Measurements from ENCODE around the gene PLEKHG1. TPM values are rescaled to one million over a fixed set of nuclear protein-coding genes. Genes with fewer than 3 reads are reported as not detected.

PLEKHG1 gene
- total and polyA plus RNA-seq, 4 donors = 3.0 to 11.9 (median 5.2) TPM

DNA sequence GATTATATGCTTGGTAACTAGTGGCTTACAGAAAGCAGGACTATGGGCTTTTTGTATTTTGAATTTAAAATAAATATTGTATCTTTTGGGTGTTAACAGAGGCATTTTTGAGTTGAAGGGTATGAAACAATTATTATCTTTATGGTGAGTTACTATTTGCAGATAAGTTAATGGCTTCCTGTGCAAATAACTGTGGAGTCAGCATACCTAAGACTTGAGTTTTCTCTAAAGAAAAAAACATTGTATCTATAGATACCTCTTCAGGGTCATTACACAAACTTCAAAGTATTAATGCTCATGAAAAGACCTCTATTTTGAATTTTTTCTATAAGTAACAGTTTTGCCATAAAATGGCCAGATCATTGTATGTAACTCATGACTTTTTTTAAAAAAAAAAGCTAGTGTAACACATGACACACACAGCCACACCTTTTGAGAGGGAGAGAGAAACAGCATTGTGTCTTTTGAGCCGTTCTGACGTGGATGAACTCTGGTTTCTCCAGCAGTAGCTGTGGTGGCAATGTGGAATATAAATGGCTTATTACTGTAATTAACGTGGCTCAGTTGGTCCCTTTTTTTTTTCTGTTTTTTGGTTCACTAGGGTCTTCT, 36.3 kb downstream of the PLEKHG1 start:
- H3K9me3 ChIP-seq (ENCODE audit: control insufficient read depth in 4 of 4, low read length in 3 of 4) = no peaks in the 10 kb centered on the region
- WGBS = 76% methylated on average over 3 of the region's 3 CpGs
- no peak for TF ChIP-seq JUND (IDR thresholded peaks at IDR 0.05)
- H3K4me1 ChIP-seq (ENCODE audit: control insufficient read depth in 4 of 4, insufficient read depth in 4 of 4, low read length in 3 of 4) = peaks cover 16 to 56% (median 42%) of the 10 kb centered on the region in 4 donors
- no peak overlapping the region for H3K9ac ChIP-seq (ENCODE audit: low read depth in 1 of 2, low read length in 2 of 2)
- no peaks in the 10 kb centered on the region for H3K27me3 ChIP-seq (ENCODE audit: control insufficient read depth in 4 of 4, insufficient read depth in 4 of 4, low read length in 3 of 4)
- no peak overlapping the region for H3K4me3 ChIP-seq (ENCODE audit: low read depth in 1 of 3, low read length in 3 of 3)
- H3K36me3 ChIP-seq (ENCODE audit: control insufficient read depth in 4 of 4, insufficient read depth in 3 of 4, low read depth in 1 of 4, low read length in 3 of 4) = no peaks in the 10 kb centered on the region
- DNase-seq (ENCODE audit: low spot score) = no peak
- no peak overlapping the region for H3K27ac ChIP-seq (ENCODE audit: low read depth in 1 of 2, low read length in 2 of 2)

DNA sequence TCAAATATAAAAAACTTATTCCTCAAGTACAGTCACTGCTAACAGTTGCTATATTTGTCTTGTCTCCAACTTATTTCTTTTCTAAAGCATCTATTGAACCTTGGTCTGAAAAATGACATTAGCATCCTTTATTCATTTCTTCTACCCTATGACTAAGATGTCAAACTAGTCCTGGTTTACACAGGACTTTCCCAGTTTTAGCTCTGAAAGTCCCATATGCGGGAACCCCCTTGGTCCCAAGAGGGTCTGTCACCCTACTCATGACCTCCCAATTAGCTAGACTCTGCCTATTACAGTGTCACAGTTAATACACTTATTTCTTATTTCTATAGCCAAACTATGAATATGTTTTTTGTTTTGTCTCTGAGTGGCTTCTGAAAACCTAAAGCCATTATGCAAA, 37.1 kb downstream of the PLEKHG1 start:
- no peak overlapping the region for H3K9ac ChIP-seq (ENCODE audit: low read depth in 1 of 2, low read length in 2 of 2)
- DNase-seq (ENCODE audit: low spot score) = no peak
- H3K27me3 ChIP-seq (ENCODE audit: control insufficient read depth in 4 of 4, insufficient read depth in 4 of 4, low read length in 3 of 4) = no peaks in the 10 kb centered on the region
- 84% methylated on average over 1 of the region's 1 CpG for WGBS
- no peak overlapping the region for H3K4me3 ChIP-seq (ENCODE audit: low read depth in 1 of 3, low read length in 3 of 3)
- no peak overlapping the region for H3K27ac ChIP-seq (ENCODE audit: low read depth in 1 of 2, low read length in 2 of 2)
- TF ChIP-seq HNF4A (conservative IDR thresholded peaks at IDR 0.05) (no peak), GABPA (IDR thresholded peaks at IDR 0.05 in 1 of 2, conservative IDR thresholded peaks at IDR 0.05 in 1 of 2) (no peak), JUND (IDR thresholded peaks at IDR 0.05) (no peak), RAD21 (IDR thresholded peaks at IDR 0.05) (no peak), HNF4G (IDR thresholded peaks at IDR 0.05) (no peak), FOXA1 (IDR thresholded peaks at IDR 0.05) (no peak), FOXA2 (IDR thresholded peaks at IDR 0.05) (no peak), EGR1 (IDR thresholded peaks at IDR 0.05; ENCODE audit: low read depth in 2 of 2) (no peak), TAF1 (conservative IDR thresholded peaks at IDR 0.05) (no peak)
- TF ChIP-seq, protein P1, sequence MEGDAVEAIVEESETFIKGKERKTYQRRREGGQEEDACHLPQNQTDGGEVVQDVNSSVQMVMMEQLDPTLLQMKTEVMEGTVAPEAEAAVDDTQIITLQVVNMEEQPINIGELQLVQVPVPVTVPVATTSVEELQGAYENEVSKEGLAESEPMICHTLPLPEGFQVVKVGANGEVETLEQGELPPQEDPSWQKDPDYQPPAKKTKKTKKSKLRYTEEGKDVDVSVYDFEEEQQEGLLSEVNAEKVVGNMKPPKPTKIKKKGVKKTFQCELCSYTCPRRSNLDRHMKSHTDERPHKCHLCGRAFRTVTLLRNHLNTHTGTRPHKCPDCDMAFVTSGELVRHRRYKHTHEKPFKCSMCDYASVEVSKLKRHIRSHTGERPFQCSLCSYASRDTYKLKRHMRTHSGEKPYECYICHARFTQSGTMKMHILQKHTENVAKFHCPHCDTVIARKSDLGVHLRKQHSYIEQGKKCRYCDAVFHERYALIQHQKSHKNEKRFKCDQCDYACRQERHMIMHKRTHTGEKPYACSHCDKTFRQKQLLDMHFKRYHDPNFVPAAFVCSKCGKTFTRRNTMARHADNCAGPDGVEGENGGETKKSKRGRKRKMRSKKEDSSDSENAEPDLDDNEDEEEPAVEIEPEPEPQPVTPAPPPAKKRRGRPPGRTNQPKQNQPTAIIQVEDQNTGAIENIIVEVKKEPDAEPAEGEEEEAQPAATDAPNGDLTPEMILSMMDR (IDR thresholded peaks at IDR 0.05; ENCODE audit: low read depth, low read length, missing input control) = no peak
- TF ChIP-seq, protein P2, sequence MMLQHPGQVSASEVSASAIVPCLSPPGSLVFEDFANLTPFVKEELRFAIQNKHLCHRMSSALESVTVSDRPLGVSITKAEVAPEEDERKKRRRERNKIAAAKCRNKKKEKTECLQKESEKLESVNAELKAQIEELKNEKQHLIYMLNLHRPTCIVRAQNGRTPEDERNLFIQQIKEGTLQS (IDR thresholded peaks at IDR 0.05) = no peak
- TF ChIP-seq, protein P3, sequence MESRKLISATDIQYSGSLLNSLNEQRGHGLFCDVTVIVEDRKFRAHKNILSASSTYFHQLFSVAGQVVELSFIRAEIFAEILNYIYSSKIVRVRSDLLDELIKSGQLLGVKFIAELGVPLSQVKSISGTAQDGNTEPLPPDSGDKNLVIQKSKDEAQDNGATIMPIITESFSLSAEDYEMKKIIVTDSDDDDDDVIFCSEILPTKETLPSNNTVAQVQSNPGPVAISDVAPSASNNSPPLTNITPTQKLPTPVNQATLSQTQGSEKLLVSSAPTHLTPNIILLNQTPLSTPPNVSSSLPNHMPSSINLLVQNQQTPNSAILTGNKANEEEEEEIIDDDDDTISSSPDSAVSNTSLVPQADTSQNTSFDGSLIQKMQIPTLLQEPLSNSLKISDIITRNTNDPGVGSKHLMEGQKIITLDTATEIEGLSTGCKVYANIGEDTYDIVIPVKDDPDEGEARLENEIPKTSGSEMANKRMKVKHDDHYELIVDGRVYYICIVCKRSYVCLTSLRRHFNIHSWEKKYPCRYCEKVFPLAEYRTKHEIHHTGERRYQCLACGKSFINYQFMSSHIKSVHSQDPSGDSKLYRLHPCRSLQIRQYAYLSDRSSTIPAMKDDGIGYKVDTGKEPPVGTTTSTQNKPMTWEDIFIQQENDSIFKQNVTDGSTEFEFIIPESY (IDR thresholded peaks at IDR 0.05) = no peak
- H3K4me1 ChIP-seq (ENCODE audit: control insufficient read depth in 4 of 4, insufficient read depth in 4 of 4, low read length in 3 of 4) = peaks cover 12 to 48% (median 34%) of the 10 kb centered on the region in 4 donors
- H3K36me3 ChIP-seq (ENCODE audit: control insufficient read depth in 4 of 4, insufficient read depth in 3 of 4, low read depth in 1 of 4, low read length in 3 of 4) = no peaks in the 10 kb centered on the region
- H3K9me3 ChIP-seq (ENCODE audit: control insufficient read depth in 4 of 4, low read length in 3 of 4) = no peaks in the 10 kb centered on the region

DNA sequence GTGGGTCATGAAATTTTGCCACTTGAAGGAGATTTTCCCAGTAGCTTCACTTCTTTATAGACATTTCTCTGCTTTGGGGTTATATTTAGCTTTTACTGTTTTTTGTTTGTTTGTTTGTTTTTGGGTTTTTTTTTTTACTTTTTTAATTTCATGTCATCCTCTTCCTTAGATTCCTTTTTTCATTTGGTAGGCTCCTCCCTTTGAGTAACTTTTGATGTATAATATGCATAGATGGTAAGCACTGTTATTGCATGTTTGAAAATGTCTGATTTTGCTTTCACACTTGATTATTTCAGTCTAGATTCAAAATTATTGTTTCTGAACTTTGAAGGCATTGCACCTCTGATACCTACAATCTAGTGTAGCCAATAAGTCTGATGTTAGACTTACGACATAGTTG, 37.6 kb downstream of the PLEKHG1 start:
- Histone ChIP-seq H3K27me3 (ENCODE audit: control insufficient read depth in 4 of 4, insufficient read depth in 4 of 4, low read length in 3 of 4) (no peaks in the 10 kb centered on the region), H3K9ac (ENCODE audit: low read depth in 1 of 2, low read length in 2 of 2) (no peak overlapping the region), H3K9me3 (ENCODE audit: control insufficient read depth in 4 of 4, low read length in 3 of 4) (no peaks in the 10 kb centered on the region), H3K27ac (ENCODE audit: low read depth in 1 of 2, low read length in 2 of 2) (no peak overlapping the region), H3K4me1 (ENCODE audit: control insufficient read depth in 4 of 4, insufficient read depth in 4 of 4, low read length in 3 of 4) (peaks cover 11 to 46% (median 31%) of the 10 kb centered on the region in 4 donors), H3K36me3 (ENCODE audit: control insufficient read depth in 4 of 4, insufficient read depth in 3 of 4, low read depth in 1 of 4, low read length in 3 of 4) (no peaks in the 10 kb centered on the region), H3K4me3 (ENCODE audit: low read depth in 1 of 3, low read length in 3 of 3) (no peak overlapping the region)
- 92% methylated on average over 1 of the region's 1 CpG for WGBS
- DNase-seq (ENCODE audit: low spot score) = no peak
- TF ChIP-seq JUND (IDR thresholded peaks at IDR 0.05) (no peak), NR2F2 (IDR thresholded peaks at IDR 0.05) (no peak), FOXA2 (IDR thresholded peaks at IDR 0.05) (no peak), RXRA (IDR thresholded peaks at IDR 0.05) (no peak), SP1 (IDR thresholded peaks at IDR 0.05) (no peak), RAD21 (IDR thresholded peaks at IDR 0.05) (no peak), GABPA (IDR thresholded peaks at IDR 0.05 in 1 of 2, conservative IDR thresholded peaks at IDR 0.05 in 1 of 2) (no peak), HNF4G (IDR thresholded peaks at IDR 0.05) (no peak), TAF1 (conservative IDR thresholded peaks at IDR 0.05) (no peak), FOXA1 (IDR thresholded peaks at IDR 0.05) (no peak), HNF4A (conservative IDR thresholded peaks at IDR 0.05) (no peak)
- TF ChIP-seq, protein P3 (IDR thresholded peaks at IDR 0.05) = no peak
- TF ChIP-seq, protein P2 (IDR thresholded peaks at IDR 0.05) = no peak
- TF ChIP-seq, protein P4, sequence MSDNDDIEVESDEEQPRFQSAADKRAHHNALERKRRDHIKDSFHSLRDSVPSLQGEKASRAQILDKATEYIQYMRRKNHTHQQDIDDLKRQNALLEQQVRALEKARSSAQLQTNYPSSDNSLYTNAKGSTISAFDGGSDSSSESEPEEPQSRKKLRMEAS (IDR thresholded peaks at IDR 0.05) = no peak
- TF ChIP-seq, protein P1 (IDR thresholded peaks at IDR 0.05; ENCODE audit: low read depth, low read length, missing input control) = no peak

All from liver (tissue), 9 donors.